Mesodermal cell (in vitro differentiated cells): ENCODE data around the gene POLH.

Experiments used
- H3K27ac ChIP-seq: 2 replicates; pipeline ENCODE4 v1.7.0; 2013; ENCODE audit warnings: mild to moderate bottlenecking, low read depth, low read length, moderate library complexity; ENCODE audit not compliant: severe bottlenecking
- H3K36me3 ChIP-seq: 2 replicates; pipeline ENCODE4 v1.7.1; 2013; ENCODE audit warnings: mild to moderate bottlenecking, low read length, moderate library complexity; ENCODE audit not compliant: control insufficient read depth, insufficient read depth
- H3K4me1 ChIP-seq: one replicate; pipeline ENCODE4 v1.7.1; 2013; ENCODE audit warnings: mild to moderate bottlenecking, low read length; ENCODE audit not compliant: insufficient read depth, control insufficient read depth, poor library complexity, severe bottlenecking
- H3K4me3 ChIP-seq: 2 replicates; pipeline ENCODE4 v1.7.0; 2013; ENCODE audit warnings: low read length, control low read depth, mild to moderate bottlenecking; ENCODE audit not compliant: insufficient read depth, poor library complexity, severe bottlenecking; ENCODE audit errors: extremely low read depth
- H3K9me3 ChIP-seq: 2 replicates; pipeline ENCODE4 v1.7.1; 2013; ENCODE audit warnings: mild to moderate bottlenecking, low read length, moderate library complexity; ENCODE audit not compliant: control insufficient read depth
- WGBS, 2 experiments: methylation state at CpG; one replicate each; pipeline ENCODE4 v1.1.5; 2013; ENCODE audit warnings: missing lambda C conversion rate in 2 of 2; ENCODE audit not compliant: insufficient coverage in 2 of 2; 5-methylcytosine and 5-hydroxymethylcytosine counted together

POLH gene

GRCh38 chr6:43604174-43604573, 28.2 kb downstream of the POLH start:
- peaks cover 77% of the 10 kb centered on the region for H3K36me3 ChIP-seq
- 100% methylated on average over 1 of the region's 2 CpGs; no CpG with 5 or more reads in 1 of the 2 experiments for WGBS, 2 experiments
- H3K4me3 ChIP-seq = no peak overlapping the region
- no peak overlapping the region for H3K27ac ChIP-seq
- no peaks in the 10 kb centered on the region for H3K4me1 ChIP-seq
- no peaks in the 10 kb centered on the region for H3K9me3 ChIP-seq

- H3K4me1 ChIP-seq = no peaks in the 10 kb centered on the region
- H3K9me3 ChIP-seq = no peaks in the 10 kb centered on the region
- H3K36me3 ChIP-seq = peaks cover 81% of the 10 kb centered on the region
- WGBS, 2 experiments = no CpG with 5 or more reads among the region's 2 CpGs
- no peak overlapping the region for H3K4me3 ChIP-seq
- H3K27ac ChIP-seq = no peak overlapping the region
Observed at GRCh38 chr6:43606019-43606418, 30.0 kb downstream of the POLH start.

GRCh38 chr6:43608310-43608763, 32.4 kb downstream of the POLH start:
- H3K27ac ChIP-seq = no peak overlapping the region
- 4 to 5% methylated on average over 4 to 5 of the region's 5 CpGs for WGBS, 2 experiments
- no peaks in the 10 kb centered on the region for H3K9me3 ChIP-seq
- peaks cover 79% of the 10 kb centered on the region for H3K36me3 ChIP-seq
- no peaks in the 10 kb centered on the region for H3K4me1 ChIP-seq
- H3K4me3 ChIP-seq = no peak overlapping the region

- Histone ChIP-seq H3K36me3 (peaks cover 79% of the 10 kb centered on the region), H3K4me3 (no peak overlapping the region)
- no CpG with 5 or more reads among the region's 1 CpG for WGBS, 2 experiments
Observed at GRCh38 chr6:43608807-43609206, 32.8 kb downstream of the POLH start.

GRCh38 chr6:43609402-43609801, 33.4 kb downstream of the POLH start:
- Histone ChIP-seq H3K27ac (no peak overlapping the region), H3K9me3 (no peaks in the 10 kb centered on the region), H3K4me1 (no peaks in the 10 kb centered on the region), H3K4me3 (no peak overlapping the region), H3K36me3 (peaks cover 79% of the 10 kb centered on the region)
- no CpG with 5 or more reads among the region's 1 CpG for WGBS, 2 experiments

More at GRCh38 chr6:43608807-43609206, 32.8 kb downstream of the POLH start:
- Histone ChIP-seq H3K27ac (no peak overlapping the region), H3K4me1 (no peaks in the 10 kb centered on the region), H3K9me3 (no peaks in the 10 kb centered on the region)

- Histone ChIP-seq H3K4me1 (no peaks in the 10 kb centered on the region), H3K4me3 (no peak overlapping the region), H3K36me3 (peaks cover 79% of the 10 kb centered on the region), H3K9me3 (no peaks in the 10 kb centered on the region), H3K27ac (no peak overlapping the region)
- WGBS, 2 experiments = 92% methylated on average over 5 of the region's 5 CpGs
Observed at GRCh38 chr6:43610431-43610830, 34.4 kb downstream of the POLH start.

- WGBS, 2 experiments = 96% methylated on average over 5 to 6 of the region's 6 CpGs
- H3K27ac ChIP-seq = peak overlapping the region; percentile 5
- peaks cover 82% of the 10 kb centered on the region for H3K36me3 ChIP-seq
- H3K4me3 ChIP-seq = no peak overlapping the region
- H3K9me3 ChIP-seq = no peaks in the 10 kb centered on the region
- no peaks in the 10 kb centered on the region for H3K4me1 ChIP-seq
Observed at GRCh38 chr6:43613721-43614395, 37.9 kb downstream of the POLH start.

- Histone ChIP-seq H3K36me3 (peaks cover 86% of the 10 kb centered on the region), H3K4me1 (no peaks in the 10 kb centered on the region), H3K9me3 (no peaks in the 10 kb centered on the region), H3K4me3 (no peak overlapping the region), H3K27ac (no peak overlapping the region)
- WGBS, 2 experiments = 100% methylated on average over 1 to 2 of the region's 3 CpGs
Observed at GRCh38 chr6:43614396-43614730, 38.4 kb downstream of the POLH start.

GRCh38 chr6:43616725-43617472, 40.9 kb downstream of the POLH start:
- Histone ChIP-seq H3K9me3 (no peaks in the 10 kb centered on the region), H3K4me3 (no peak overlapping the region), H3K4me1 (no peaks in the 10 kb centered on the region), H3K27ac (no peak overlapping the region), H3K36me3 (peaks cover 85% of the 10 kb centered on the region)
- WGBS, 2 experiments = 89 to 92% methylated on average over 6 to 8 of the region's 9 CpGs

GRCh38 chr6:43621078-43621835, 45.3 kb downstream of the POLH start:
- no peak overlapping the region for H3K4me3 ChIP-seq

More at GRCh38 chr6:43621078-43621835, 45.3 kb downstream of the POLH start:
- no peaks in the 10 kb centered on the region for H3K4me1 ChIP-seq
- H3K36me3 ChIP-seq = peaks cover 92% of the 10 kb centered on the region
- H3K27ac ChIP-seq = no peak overlapping the region
- H3K9me3 ChIP-seq = no peaks in the 10 kb centered on the region
- 98 to 99% methylated on average over 11 to 12 of the region's 12 CpGs for WGBS, 2 experiments
